H9 (cell line): Measurements from ENCODE around the gene NCS1. TPM values are rescaled to one million over a fixed set of nuclear protein-coding genes. Genes with fewer than 3 reads are reported as not detected.

Experiments
- DNase-seq: peaks from one replicate; pipeline ENCODE4 v3.0.0-alpha.2; 2017
- H2AFZ ChIP-seq: one replicate; pipeline ENCODE4 v1.6.1; 2013; ENCODE audit warnings: mild to moderate bottlenecking, low read length, control low read depth, moderate library complexity
- H2AK5ac ChIP-seq: 2 replicates; pipeline ENCODE4 v1.6.1; 2013; ENCODE audit warnings: low read length, control low read depth, mixed read lengths; ENCODE audit not compliant: insufficient read length
- H2BK120ac ChIP-seq: one replicate; pipeline ENCODE4 v1.6.1; 2013; ENCODE audit warnings: low read depth, mild to moderate bottlenecking, low read length, control low read depth, inconsistent platforms; ENCODE audit not compliant: poor library complexity, severe bottlenecking
- H2BK12ac ChIP-seq: 2 replicates; pipeline ENCODE4 v1.6.1; 2013; ENCODE audit warnings: low read length, control low read depth, mixed read lengths, low read depth; ENCODE audit not compliant: insufficient read length
- H2BK15ac ChIP-seq: 2 replicates; pipeline ENCODE4 v1.6.1; 2013; ENCODE audit warnings: low read depth, low read length, control low read depth
- H2BK20ac ChIP-seq: one replicate; pipeline ENCODE4 v1.6.1; 2013; ENCODE audit warnings: low read depth, mild to moderate bottlenecking, low read length, control low read depth, inconsistent platforms; ENCODE audit not compliant: poor library complexity, severe bottlenecking
- H2BK5ac ChIP-seq: 2 replicates; pipeline ENCODE4 v1.6.1; 2013; ENCODE audit warnings: low read length, control low read depth, mixed read lengths; ENCODE audit not compliant: insufficient read length
- H3K14ac ChIP-seq: 2 replicates; pipeline ENCODE4 v1.6.1; 2013; ENCODE audit warnings: low read length, control low read depth; ENCODE audit not compliant: insufficient read depth
- H3K18ac ChIP-seq: 2 replicates; pipeline ENCODE4 v1.6.1; 2013; ENCODE audit warnings: low read depth, mild to moderate bottlenecking, mixed read lengths, low read length, control low read depth; ENCODE audit not compliant: insufficient read length
- H3K23ac ChIP-seq: 2 replicates; pipeline ENCODE4 v1.6.1; 2013; ENCODE audit warnings: low read length, control low read depth, mixed read lengths, low read depth; ENCODE audit not compliant: insufficient read length
- H3K23me2 ChIP-seq: 2 replicates; pipeline ENCODE4 v1.6.1; 2013; ENCODE audit warnings: low read depth, mild to moderate bottlenecking, mixed read lengths, low read length, control low read depth; ENCODE audit not compliant: insufficient read length, poor library complexity, severe bottlenecking
- H3K27ac ChIP-seq: 2 replicates; pipeline ENCODE4 v1.5.1; 2013; ENCODE audit warnings: low read length, control low read depth, mixed read lengths, low read depth; ENCODE audit not compliant: insufficient read length
- H3K27me3 ChIP-seq: 2 replicates; pipeline ENCODE4 v1.6.1; 2013; ENCODE audit warnings: low read length, control low read depth, inconsistent platforms; ENCODE audit not compliant: insufficient read depth
- H3K4ac ChIP-seq: 2 replicates; pipeline ENCODE4 v1.6.1; 2013; ENCODE audit warnings: low read depth, mild to moderate bottlenecking, control low read depth, inconsistent platforms, low read length, moderate library complexity
- H3K4me1 ChIP-seq: 2 replicates; pipeline ENCODE4 v1.6.1; 2013; ENCODE audit warnings: low read length, control low read depth, inconsistent platforms; ENCODE audit not compliant: insufficient read depth
- H3K4me2 ChIP-seq: 2 replicates; pipeline ENCODE4 v1.6.1; 2013; ENCODE audit warnings: low read length, control low read depth, mixed read lengths; ENCODE audit not compliant: insufficient read length, insufficient read depth
- H3K56ac ChIP-seq: 2 replicates; pipeline ENCODE4 v1.6.1; 2013; ENCODE audit warnings: low read depth, mild to moderate bottlenecking, mixed read lengths, low read length, control low read depth; ENCODE audit not compliant: insufficient read length
- H3K79me1 ChIP-seq: 2 replicates; pipeline ENCODE4 v1.6.1; 2013; ENCODE audit warnings: low read depth, mild to moderate bottlenecking, moderate library complexity, low read length, control low read depth, inconsistent platforms; ENCODE audit not compliant: insufficient read depth, poor library complexity, severe bottlenecking
- H3K79me2 ChIP-seq: 2 replicates; pipeline ENCODE4 v1.6.1; 2013; ENCODE audit warnings: low read length, control low read depth, inconsistent platforms; ENCODE audit not compliant: insufficient read depth
- H3K9ac ChIP-seq: 2 replicates; pipeline ENCODE4 v1.6.1; 2013; ENCODE audit warnings: low read length, control low read depth, mixed read lengths; ENCODE audit not compliant: insufficient read length; ENCODE audit errors: extremely low read depth
- H3K9me3 ChIP-seq: one replicate; pipeline ENCODE4 v1.6.1; 2013; ENCODE audit warnings: low read depth, low read length, inconsistent platforms; ENCODE audit not compliant: control insufficient read depth
- H3T11ph ChIP-seq: one replicate; pipeline ENCODE4 v1.6.1; 2013; ENCODE audit warnings: mild to moderate bottlenecking, low read length, control low read depth, inconsistent platforms
- H4K20me1 ChIP-seq: one replicate; pipeline ENCODE4 v1.6.1; 2013; ENCODE audit not compliant: control insufficient read depth, insufficient read length, insufficient read depth
- H4K5ac ChIP-seq: 2 replicates; pipeline ENCODE4 v1.6.1; 2013; ENCODE audit warnings: low read depth, mild to moderate bottlenecking, mixed read lengths, low read length, control low read depth; ENCODE audit not compliant: insufficient read length
- H4K8ac ChIP-seq: replicated peaks from 2 replicates; pipeline ENCODE4 v1.6.1; 2013; ENCODE audit warnings: low read length, control low read depth, mixed read lengths, low read depth; ENCODE audit not compliant: insufficient read length
- H4K91ac ChIP-seq: 2 replicates; pipeline ENCODE4 v1.6.1; 2013; ENCODE audit warnings: low read depth, mild to moderate bottlenecking, moderate library complexity, mixed read lengths, low read length, control low read depth; ENCODE audit not compliant: insufficient read length
- H3K27ac Mint-ChIP-seq, 3 experiments: 2 replicates in 2 of 3; 3 replicates in 1 of 3; pipeline ENCODE4 v1.8.0; 2020 to 2021; ENCODE audit warnings: mixed read lengths in 3 of 3, mild to moderate bottlenecking in 1 of 3, moderate library complexity in 1 of 3
- H3K27me3 Mint-ChIP-seq: 2 replicates; pipeline ENCODE4 v1.8.0; 2021; ENCODE audit warnings: low read depth, mild to moderate bottlenecking, moderate library complexity, mixed read lengths
- H3K36me3 Mint-ChIP-seq, 3 experiments: 2 replicates in 2 of 3; 3 replicates in 1 of 3; pipeline ENCODE4 v1.8.0; 2020 to 2021; ENCODE audit warnings: low read depth in 3 of 3, mixed read lengths in 3 of 3; ENCODE audit not compliant: insufficient read depth in 1 of 3
- H3K4me1 Mint-ChIP-seq, 2 experiments: 2 replicates each; pipeline ENCODE4 v1.8.0; 2020; ENCODE audit warnings: mixed read lengths in 2 of 2
- H3K4me3 Mint-ChIP-seq, 2 experiments: 2 replicates in 1 of 2; 3 replicates in 1 of 2; pipeline ENCODE4 v1.8.0; 2020 to 2021; ENCODE audit warnings: mild to moderate bottlenecking in 2 of 2, mixed read lengths in 2 of 2, moderate library complexity in 1 of 2
- H3K9me3 Mint-ChIP-seq, 2 experiments: 2 replicates in 1 of 2; 3 replicates in 1 of 2; pipeline ENCODE4 v1.8.0; 2020; ENCODE audit warnings: mild to moderate bottlenecking in 2 of 2, mixed read lengths in 2 of 2, moderate library complexity in 1 of 2
- CTCF ChIP-seq: fragments of 200-600 bp; sonication (generic); conservative IDR thresholded peaks from 3 replicates; pipeline ENCODE4 v1.8.0; 2021; ENCODE audit warnings: antibody characterized with exemption, mild to moderate bottlenecking
- WGBS: extraction: QIAGEN DNeasy Blood & Tissue Kit; methylation state at CpG from one replicate; pipeline ENCODE4 v1.1.7; 2013; ENCODE audit warnings: missing lambda C conversion rate, low lambda C conversion rate, mixed read lengths; ENCODE audit not compliant: insufficient read length; ENCODE audit errors: extremely low coverage; 5-methylcytosine and 5-hydroxymethylcytosine counted together
- total RNA-seq: library from RNA; stranded (reverse); gene quantifications from 2 replicates; pipeline ENCODE4 v1.2.1, GENCODE V29; 2021

Gene NCS1
- total RNA-seq, 1 experiment from 2014 or later, result 38.1 TPM

- H3K36me3 Mint-ChIP-seq, result no peaks in the 10 kb centered on the region
- no peak overlapping the region for H3K14ac ChIP-seq
- H2AFZ ChIP-seq, result no peak overlapping the region
- no peak overlapping the region; a peak in 1 of 7 replicates for H3K27ac Mint-ChIP-seq
- no peaks in the 10 kb centered on the region for H3K9me3 ChIP-seq
- no peak for DNase-seq
- no peak overlapping the region for H3K18ac ChIP-seq
- H2AK5ac ChIP-seq, result no peak overlapping the region
- no peak overlapping the region for H3T11ph ChIP-seq
- no peak overlapping the region for H2BK15ac ChIP-seq
- H3K9me3 Mint-ChIP-seq, result no peaks in the 10 kb centered on the region
- H3K4me1 Mint-ChIP-seq, result peaks cover 17 to 22% of the 10 kb centered on the region in 2 experiments
- no peak overlapping the region for H3K4me2 ChIP-seq
- WGBS, result no CpG with 5 or more reads among the region's 3 CpGs
- H3K23ac ChIP-seq, result no peak overlapping the region
- H3K79me2 ChIP-seq, result no peaks in the 10 kb centered on the region
- H2BK20ac ChIP-seq, result no peak overlapping the region
- no peaks in the 10 kb centered on the region for H3K79me1 ChIP-seq
- no peak overlapping the region for H2BK120ac ChIP-seq
- H3K27me3 ChIP-seq, result no peaks in the 10 kb centered on the region
- H2BK12ac ChIP-seq, result no peak overlapping the region
- no peaks in the 10 kb centered on the region for H3K23me2 ChIP-seq
- H3K4ac ChIP-seq, result no peak overlapping the region
- TF ChIP-seq CTCF, result no peak
- no peak overlapping the region for H4K8ac ChIP-seq
- no peak overlapping the region for H3K27ac ChIP-seq
- H3K27me3 Mint-ChIP-seq, result peaks cover 4% of the 10 kb centered on the region; the same call in 1 of the 2 replicates
- H3K56ac ChIP-seq, result no peak overlapping the region
- H4K5ac ChIP-seq, result no peak overlapping the region
- no peak overlapping the region for H2BK5ac ChIP-seq
- H4K20me1 ChIP-seq, result no peaks in the 10 kb centered on the region
- peaks cover 5% of the 10 kb centered on the region; the same call in 1 of the 2 replicates for H3K4me1 ChIP-seq
- H4K91ac ChIP-seq, result no peak overlapping the region
- no peak overlapping the region for H3K4me3 Mint-ChIP-seq
- H3K9ac ChIP-seq, result no peak overlapping the region
These were observed 24.3 kb upstream of the NCS1 start for GRCh38 chr9:130147910-130148309.
